GM10248 (cell line): ENCODE measurements around the gene ZNF385B.

ENCODE experiments used
- CTCF ChIA-PET: fragments of 300-600 bp; sonication (Branson Sonifier 250); formaldehyde crosslinking; extraction: SDS; loops from one replicate; lab custom pipeline; 2021; ENCODE audit warnings: antibody characterized with exemption; lab: Yijun Ruan, JAX
- POLR2A ChIA-PET: fragments of 350-650 bp; sonication (Branson Sonifier 250); formaldehyde crosslinking; extraction: SDS; loops from one replicate; lab custom pipeline; 2020; ENCODE audit warnings: antibody characterized with exemption; lab: Yijun Ruan, JAX
- DNase-seq: peaks from one replicate; pipeline ENCODE4 v3.0.0; 2012; ENCODE audit errors: extremely low spot score
- CTCF ChIP-seq: IDR thresholded peaks from 2 replicates; pipeline ENCODE4 v1.5.1; 2012; ENCODE audit warnings: mild to moderate bottlenecking, low read depth; ENCODE audit errors: extremely low read depth, missing control alignments, control extremely low read depth

ZNF385B gene

GRCh38 chr2:179572544-179572943 lies 288.9 kb downstream of the ZNF385B start:
- no peak for DNase-seq
- TF ChIP-seq CTCF = no peak
- ChIA-PET CTCF (no interaction called here), POLR2A (no interaction called here)

- ChIA-PET CTCF (no interaction called here), POLR2A (no interaction called here)
- no peak for DNase-seq
- TF ChIP-seq CTCF = no peak
These were observed 289.7 kb downstream of the ZNF385B start for GRCh38 chr2:179571721-179572120.

GRCh38 chr2:179571252-179571651 lies 290.2 kb downstream of the ZNF385B start:
- DNase-seq = no peak
- no peak for TF ChIP-seq CTCF
- POLR2A ChIA-PET = no interaction called here
- CTCF ChIA-PET = no interaction called here

GRCh38 chr2:179569831-179570233 lies 291.6 kb downstream of the ZNF385B start:
- ChIA-PET CTCF (interaction anchor here (1.3 kb wide), 1 partner anchor 22 kb away, joined by 3 read pairs; no protein-coding TSS in a partner anchor), POLR2A (no interaction called here)
- no peak for TF ChIP-seq CTCF
- DNase-seq = no peak

- DNase-seq = no peak
- no peak for TF ChIP-seq CTCF
- ChIA-PET POLR2A (no interaction called here), CTCF (interaction anchor here (1.0 to 1.5 kb wide), 2 partner anchors 11 to 15 kb away, joined by 3 to 4 read pairs; no protein-coding TSS in a partner anchor)
These were observed 295.6 kb downstream of the ZNF385B start for GRCh38 chr2:179565807-179566206.

GRCh38 chr2:179562330-179562885 lies 299.0 kb downstream of the ZNF385B start:
- POLR2A ChIA-PET = no interaction called here
- CTCF ChIA-PET = no interaction called here
- no peak for DNase-seq

More at GRCh38 chr2:179562330-179562885, 299.0 kb downstream of the ZNF385B start:
- TF ChIP-seq CTCF = no peak
